Islet of Langerhans (tissue), 1 donor: ENCODE data around the gene FUBP3.
"Not testable (repeated sequence)": the region's sequence is repeated elsewhere in the genome, so short reads cannot be mapped to it uniquely, and the experiment has no call there.

Experiments used
- FAIRE-seq: peaks from one replicate; lab custom pipeline; 2011; peaks lifted over from hg19 to GRCh38; lab: Jason Lieb, UNC

FUBP3 gene

DNA sequence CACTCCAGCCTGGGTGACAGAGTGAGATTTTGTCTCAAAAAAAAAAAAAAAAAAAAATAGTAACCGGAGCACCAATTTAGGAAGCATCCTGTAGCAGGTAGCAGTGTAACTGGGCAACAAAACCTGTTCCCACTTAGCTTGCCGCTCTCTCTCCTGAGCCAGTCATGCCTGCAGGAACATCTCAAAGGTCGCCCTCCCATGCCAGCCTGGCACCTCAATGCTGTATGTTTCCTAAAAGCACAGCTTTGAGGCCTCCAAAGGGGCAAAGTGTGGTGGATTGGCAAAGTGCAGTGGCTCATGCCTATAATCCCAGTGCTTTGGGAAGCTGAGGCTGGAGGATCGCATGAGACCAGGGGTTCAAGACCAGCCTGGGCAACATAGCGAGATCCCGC lies 22.3 kb upstream of the FUBP3 start:
- no peak for FAIRE-seq

DNA sequence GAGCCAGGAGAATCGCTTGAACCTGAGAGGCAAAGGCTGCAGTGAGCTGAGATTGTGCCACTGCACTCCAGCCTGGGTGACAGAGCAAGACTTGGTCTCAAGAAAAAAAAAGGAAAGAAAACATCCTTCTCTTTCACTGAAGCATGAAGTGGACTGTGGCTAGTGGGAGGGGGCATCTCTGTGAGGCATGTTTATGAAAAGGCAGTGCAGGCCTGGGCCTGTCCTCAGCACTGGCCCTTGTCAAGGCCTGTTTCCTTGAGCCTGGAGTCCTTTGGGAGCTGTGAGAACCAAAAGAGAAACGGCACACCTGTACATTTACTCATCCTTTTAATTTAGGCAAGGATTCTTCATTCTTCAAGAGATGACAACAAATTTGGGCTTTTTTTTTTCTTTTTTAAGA lies 18.3 kb upstream of the FUBP3 start:
- FAIRE-seq = no peak

DNA sequence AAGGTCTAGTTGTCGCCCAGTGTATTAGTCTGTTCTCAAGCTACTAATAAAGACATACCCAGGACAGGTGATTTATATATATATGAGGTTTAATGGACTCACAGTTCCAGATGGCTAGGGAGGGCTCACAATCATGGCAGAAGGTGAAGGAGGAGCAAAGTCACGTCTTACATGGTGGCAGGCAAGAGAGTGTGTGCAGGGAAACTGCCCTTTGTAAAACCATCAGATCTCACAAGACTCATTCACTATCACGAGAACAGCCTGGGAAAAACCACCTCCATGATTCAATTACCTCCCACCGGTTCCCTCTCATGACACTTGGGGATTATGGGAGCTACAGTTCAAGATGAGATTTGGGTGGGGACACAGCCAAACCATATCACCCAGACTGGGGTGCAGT lies 16.9 kb upstream of the FUBP3 start:
- FAIRE-seq = not testable (repeated sequence)

GRCh38 chr9:130563797-130564196 lies 15.6 kb upstream of the FUBP3 start:
- FAIRE-seq = no peak

- FAIRE-seq = no peak
Observed at GRCh38 chr9:130565792-130566191, 13.6 kb upstream of the FUBP3 start.

DNA sequence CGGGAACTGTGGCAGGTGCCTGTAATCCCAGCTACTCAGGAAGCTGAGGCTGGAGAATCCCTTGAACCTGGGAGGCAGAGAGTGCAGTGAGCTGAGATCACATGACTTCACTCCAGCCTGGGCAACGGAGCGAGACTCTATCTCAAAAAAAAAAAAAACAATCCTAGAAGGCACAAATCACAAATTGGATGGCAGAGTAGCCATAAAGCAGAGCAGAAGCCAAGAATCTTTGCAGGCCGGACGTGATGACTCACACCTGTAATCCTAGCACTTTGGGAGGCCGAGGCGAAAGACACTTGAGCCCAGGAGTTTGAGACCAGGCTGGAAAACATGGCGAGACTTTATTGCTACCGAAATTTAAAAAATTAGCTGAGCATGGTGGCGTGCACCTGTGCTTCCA lies 9.2 kb upstream of the FUBP3 start:
- no peak for FAIRE-seq

GRCh38 chr9:130575514-130575913 lies 3.9 kb upstream of the FUBP3 start:
- FAIRE-seq = no peak

GRCh38 chr9:130576176-130576575 lies 3.2 kb upstream of the FUBP3 start:
- FAIRE-seq = peak; percentile 84

GRCh38 chr9:130579738-130580463 lies 524 bp downstream of the FUBP3 start:
- FAIRE-seq = no peak

DNA sequence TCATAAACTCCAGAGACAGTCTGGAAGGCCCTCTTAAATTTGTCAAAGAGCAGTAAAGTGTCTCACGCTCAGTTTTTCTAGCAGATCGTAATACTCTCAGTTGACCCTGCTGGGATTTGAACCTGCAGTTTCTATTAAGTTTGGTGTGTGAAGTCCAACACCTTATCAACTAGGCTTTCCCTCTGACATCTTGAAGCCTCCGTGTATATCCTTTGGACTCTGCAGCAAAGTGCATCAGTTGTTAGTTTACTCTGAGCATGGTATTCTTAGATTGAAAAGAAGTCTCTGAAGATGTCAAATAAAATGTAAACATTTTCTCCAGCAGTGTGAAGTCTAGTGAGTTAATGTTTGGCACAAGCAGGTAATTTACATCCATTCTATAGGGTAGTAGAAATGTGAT lies 2.4 kb downstream of the FUBP3 start:
- no peak for FAIRE-seq

DNA sequence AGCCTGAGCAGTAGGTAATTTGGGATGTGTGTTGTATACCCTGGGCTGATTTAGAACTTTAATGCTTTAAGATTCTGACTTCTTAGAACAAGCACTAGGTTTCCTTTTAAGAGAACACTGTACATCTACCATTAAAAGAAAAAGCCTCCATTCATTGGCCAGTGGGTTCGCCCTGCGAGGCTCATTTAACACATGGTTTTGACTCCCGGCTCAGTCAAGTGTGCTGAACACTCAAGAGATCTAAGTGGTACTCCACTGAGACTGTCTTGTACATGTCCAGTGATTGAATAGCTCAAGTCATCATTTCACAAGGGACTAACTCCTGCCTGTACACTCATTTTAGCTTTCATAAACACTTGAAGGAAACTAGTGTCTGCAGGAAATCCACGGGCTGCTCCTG lies 3.9 kb downstream of the FUBP3 start:
- no peak for FAIRE-seq

DNA sequence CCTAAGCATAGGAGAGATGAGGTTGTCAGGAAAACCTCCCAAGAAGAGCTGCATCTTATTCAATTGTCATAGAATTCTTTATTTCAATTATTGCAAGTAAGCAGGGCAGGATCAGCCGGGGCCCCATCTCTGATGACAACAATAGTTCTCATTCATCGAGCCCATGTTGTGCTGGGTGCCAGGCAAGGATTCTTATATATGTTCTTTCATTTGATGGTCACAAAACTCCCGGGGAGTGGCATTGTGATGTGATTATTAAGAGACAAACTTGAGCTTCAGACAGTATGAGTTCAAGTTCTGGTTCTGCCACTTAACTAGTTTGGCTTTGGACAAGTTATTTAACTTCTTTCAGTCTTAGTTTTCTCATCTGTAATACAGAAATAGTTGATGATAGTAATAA lies 8.5 kb downstream of the FUBP3 start:
- FAIRE-seq = no peak

DNA sequence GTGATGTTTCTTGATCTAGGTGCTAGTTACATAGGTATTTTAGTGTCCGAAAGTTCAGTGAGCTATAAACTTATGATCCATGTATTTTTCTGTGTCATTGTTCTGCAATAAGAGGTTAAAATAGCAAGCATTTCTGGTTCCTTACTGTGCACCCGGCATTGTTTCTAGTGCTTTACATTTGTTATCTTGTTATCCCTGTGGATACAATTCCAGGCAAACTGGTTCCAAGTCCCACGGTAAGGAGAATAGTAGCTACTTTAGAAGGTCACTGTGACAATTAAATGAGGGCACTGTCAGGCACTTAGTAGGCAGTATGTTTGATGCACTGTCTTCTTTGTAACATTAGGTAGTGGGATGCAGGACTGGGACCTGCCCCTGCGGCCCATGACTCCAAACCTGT lies 9.0 kb downstream of the FUBP3 start:
- no peak for FAIRE-seq

GRCh38 chr9:130589754-130590153 lies 10.4 kb downstream of the FUBP3 start:
- no peak for FAIRE-seq

GRCh38 chr9:130590305-130590704 lies 10.9 kb downstream of the FUBP3 start:
- FAIRE-seq = no peak

- FAIRE-seq = no peak
Observed at GRCh38 chr9:130593020-130593419, 13.6 kb downstream of the FUBP3 start.

DNA sequence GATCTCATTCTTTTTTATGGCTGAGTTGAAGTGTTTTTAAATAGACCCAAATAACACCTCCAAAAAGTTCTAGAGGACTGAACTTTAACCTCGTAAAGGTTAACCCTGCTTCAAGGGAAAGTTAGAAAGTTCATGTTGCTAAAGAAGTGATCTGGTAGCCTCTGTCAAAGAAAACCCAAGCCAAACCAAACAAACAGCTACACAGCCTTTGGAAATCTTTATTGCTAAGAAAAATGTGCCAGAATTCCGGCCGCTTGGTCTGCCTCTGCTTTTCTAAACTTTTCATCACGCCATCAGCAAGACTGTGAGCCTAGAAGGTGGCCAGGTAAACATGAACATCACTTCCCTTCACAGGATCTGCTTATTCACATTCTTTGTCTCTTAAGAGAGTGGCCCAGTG lies 17.9 kb downstream of the FUBP3 start:
- no peak for FAIRE-seq

GRCh38 chr9:130598188-130598587 lies 18.8 kb downstream of the FUBP3 start:
- no peak for FAIRE-seq

DNA sequence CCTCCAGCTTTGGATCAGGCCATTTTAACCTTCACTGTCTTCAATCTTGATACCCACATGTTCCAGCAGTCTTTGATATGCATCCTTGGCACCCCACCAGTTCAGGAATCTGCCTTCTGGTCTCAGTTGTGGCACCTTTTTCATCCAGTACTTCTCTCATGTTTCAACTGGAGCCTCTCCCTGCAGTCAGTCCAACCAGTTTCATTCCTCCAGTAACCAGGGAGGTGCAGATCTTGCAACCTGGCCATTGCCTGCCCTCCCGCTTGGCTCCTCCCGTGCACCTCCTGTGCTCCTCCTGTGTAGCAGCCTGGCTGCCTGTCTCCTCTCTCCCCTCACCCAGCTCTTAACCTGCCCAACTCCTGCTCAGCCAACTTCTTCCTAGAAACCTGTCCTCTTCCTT lies 20.2 kb downstream of the FUBP3 start:
- no peak for FAIRE-seq

- FAIRE-seq = no peak
Observed at GRCh38 chr9:130601100-130601499, 21.7 kb downstream of the FUBP3 start.

GRCh38 chr9:130604295-130604694 lies 24.9 kb downstream of the FUBP3 start:
- FAIRE-seq = no peak

DNA sequence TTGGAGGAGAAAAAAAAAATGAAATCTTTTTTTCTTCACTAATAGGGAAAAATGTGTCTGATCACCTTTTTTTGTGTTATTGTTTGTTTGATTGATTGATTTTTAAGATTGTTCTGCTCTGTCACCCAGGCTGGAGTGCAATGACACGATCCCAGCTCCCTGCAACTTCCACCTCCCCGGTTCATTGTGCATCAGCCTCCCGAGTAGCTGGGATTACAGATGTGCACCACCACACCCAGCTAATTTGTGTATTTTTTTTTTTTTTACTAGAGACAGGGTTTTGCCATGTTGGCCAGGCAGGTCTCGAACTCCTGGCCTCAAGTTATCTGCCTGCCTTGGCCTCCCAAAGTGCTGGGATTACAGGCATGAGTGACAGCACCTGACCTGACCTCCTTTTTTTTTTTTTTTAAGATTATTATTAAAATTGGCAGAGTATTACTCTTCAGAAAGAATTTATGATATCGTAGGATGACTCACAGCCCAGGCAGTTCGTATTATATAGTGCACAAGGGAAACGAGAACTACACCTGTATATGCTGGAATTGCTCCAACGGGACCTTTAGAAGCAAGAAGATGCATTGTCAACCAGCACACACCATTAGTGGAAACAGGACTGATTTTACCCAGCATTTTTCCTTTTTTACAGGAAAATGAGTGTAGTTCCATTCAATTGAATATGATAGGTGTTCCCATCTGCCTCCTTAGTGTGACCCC lies 27.7 kb downstream of the FUBP3 start:
- no peak for FAIRE-seq

GRCh38 chr9:130607640-130608420 lies 28.5 kb downstream of the FUBP3 start:
- FAIRE-seq = no peak
